Muscle layer of colon (tissue), 2 donors: Measurements from ENCODE around the gene PRR5L.
A peak's percentile ranks its signal among the peaks of the same experiment; 100 is the strongest.

Experiments
- H3K27ac ChIP-seq: one replicate; pipeline ENCODE4 v1.7.0; 2013; ENCODE audit warnings: low read depth, mild to moderate bottlenecking, low read length, moderate library complexity
- H3K27me3 ChIP-seq, 2 donors: one replicate each; pipeline ENCODE4 v1.7.0; 2013; ENCODE audit warnings: low read length in 2 of 2, mild to moderate bottlenecking in 2 of 2; ENCODE audit not compliant: insufficient read depth in 2 of 2, control insufficient read depth in 1 of 2
- H3K36me3 ChIP-seq: one replicate; pipeline ENCODE4 v1.7.0; 2013; ENCODE audit warnings: mild to moderate bottlenecking, low read length; ENCODE audit not compliant: insufficient read depth
- H3K4me1 ChIP-seq: one replicate; pipeline ENCODE4 v1.7.0; 2013; ENCODE audit warnings: mild to moderate bottlenecking, low read length; ENCODE audit not compliant: insufficient read depth
- H3K4me3 ChIP-seq, 2 donors: one replicate each; pipeline ENCODE4 v1.7.0; 2013; ENCODE audit warnings: low read length in 2 of 2, low read depth in 1 of 2, mild to moderate bottlenecking in 1 of 2, moderate library complexity in 1 of 2
- H3K9ac ChIP-seq: one replicate; pipeline ENCODE4 v1.7.0; 2013; ENCODE audit warnings: low read length
- H3K9me3 ChIP-seq: one replicate; pipeline ENCODE4 v1.7.0; 2013; ENCODE audit warnings: mild to moderate bottlenecking, low read length
- donor health status: abdominal sarcoma.
- donor health status: Adenocarcinoma of cecum.

Gene PRR5L

DNA sequence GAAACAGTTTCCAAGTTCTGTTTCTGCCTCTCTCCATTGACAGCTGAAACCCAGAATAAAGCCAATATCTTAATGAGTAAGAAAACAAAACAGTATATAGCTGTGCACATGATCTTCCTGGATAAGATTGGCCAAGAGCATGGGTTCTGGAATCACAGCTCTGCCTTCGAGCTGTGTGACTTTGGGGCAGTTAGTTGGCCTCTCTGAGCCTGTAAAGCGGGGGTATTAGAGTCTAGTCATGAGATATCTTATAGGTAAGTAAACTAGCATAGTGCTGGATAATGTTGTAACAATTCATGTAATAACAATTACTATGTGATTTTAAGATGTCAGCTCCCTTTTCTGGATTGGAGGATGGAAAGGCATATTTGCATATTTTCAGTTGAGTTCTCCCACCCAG is 140.5 kb downstream of the PRR5L start:
- Histone ChIP-seq H3K36me3 (no peaks in the 10 kb centered on the region), H3K4me1 (no peaks in the 10 kb centered on the region), H3K9me3 (no peaks in the 10 kb centered on the region), H3K9ac (no peak overlapping the region), H3K27ac (no peak overlapping the region), H3K27me3 (no peaks in the 10 kb centered on the region), H3K4me3 (no peak overlapping the region)

- no peaks in the 10 kb centered on the region for H3K36me3 ChIP-seq
- H3K4me3 ChIP-seq: no peak overlapping the region
- no peak overlapping the region for H3K9ac ChIP-seq
- no peaks in the 10 kb centered on the region for H3K9me3 ChIP-seq
- no peaks in the 10 kb centered on the region for H3K27me3 ChIP-seq
- no peaks in the 10 kb centered on the region for H3K4me1 ChIP-seq
- H3K27ac ChIP-seq: no peak overlapping the region
Measured at GRCh38 chr11:36437413-36437812, 141.3 kb downstream of the PRR5L start.

DNA sequence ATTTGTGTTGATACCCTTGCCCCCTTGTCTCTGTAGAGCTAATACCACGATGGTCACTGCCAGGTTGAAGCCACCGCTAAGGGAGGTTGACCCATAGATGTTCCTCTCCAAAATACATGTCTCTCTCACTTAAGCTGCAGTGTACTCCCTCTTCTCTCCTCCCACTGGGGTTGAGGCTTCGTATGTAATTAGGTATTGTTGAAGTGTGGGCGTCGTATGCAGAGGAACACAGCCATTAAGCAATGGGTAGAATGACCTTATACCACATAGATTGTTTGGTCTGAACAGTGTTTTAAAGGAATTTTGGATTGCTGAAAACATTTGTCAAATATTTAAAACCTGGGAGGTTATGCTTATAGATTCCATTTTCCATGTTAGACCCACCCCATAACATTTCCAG is 142.0 kb downstream of the PRR5L start:
- Histone ChIP-seq H3K4me3 (no peak overlapping the region), H3K27ac (no peak overlapping the region), H3K27me3 (no peaks in the 10 kb centered on the region), H3K36me3 (no peaks in the 10 kb centered on the region), H3K4me1 (no peaks in the 10 kb centered on the region), H3K9me3 (no peaks in the 10 kb centered on the region), H3K9ac (no peak overlapping the region)

- Histone ChIP-seq H3K9ac (no peak overlapping the region), H3K36me3 (no peaks in the 10 kb centered on the region), H3K27me3 (no peaks in the 10 kb centered on the region), H3K4me3 (no peak overlapping the region), H3K27ac (no peak overlapping the region), H3K9me3 (no peaks in the 10 kb centered on the region), H3K4me1 (no peaks in the 10 kb centered on the region)
Measured at GRCh38 chr11:36441610-36442208, 145.6 kb downstream of the PRR5L start.

GRCh38 chr11:36443661-36444060 is 147.6 kb downstream of the PRR5L start:
- Histone ChIP-seq H3K4me3 (no peak overlapping the region), H3K27me3 (no peaks in the 10 kb centered on the region), H3K36me3 (no peaks in the 10 kb centered on the region), H3K9me3 (no peaks in the 10 kb centered on the region), H3K9ac (no peak overlapping the region), H3K4me1 (no peaks in the 10 kb centered on the region), H3K27ac (no peak overlapping the region)

GRCh38 chr11:36446135-36446534 is 150.0 kb downstream of the PRR5L start:
- no peaks in the 10 kb centered on the region for H3K9me3 ChIP-seq
- no peak overlapping the region for H3K4me3 ChIP-seq
- no peaks in the 10 kb centered on the region for H3K27me3 ChIP-seq
- no peaks in the 10 kb centered on the region for H3K36me3 ChIP-seq
- H3K4me1 ChIP-seq: peaks cover 7% of the 10 kb centered on the region
- H3K27ac ChIP-seq: no peak overlapping the region
- no peak overlapping the region for H3K9ac ChIP-seq

DNA sequence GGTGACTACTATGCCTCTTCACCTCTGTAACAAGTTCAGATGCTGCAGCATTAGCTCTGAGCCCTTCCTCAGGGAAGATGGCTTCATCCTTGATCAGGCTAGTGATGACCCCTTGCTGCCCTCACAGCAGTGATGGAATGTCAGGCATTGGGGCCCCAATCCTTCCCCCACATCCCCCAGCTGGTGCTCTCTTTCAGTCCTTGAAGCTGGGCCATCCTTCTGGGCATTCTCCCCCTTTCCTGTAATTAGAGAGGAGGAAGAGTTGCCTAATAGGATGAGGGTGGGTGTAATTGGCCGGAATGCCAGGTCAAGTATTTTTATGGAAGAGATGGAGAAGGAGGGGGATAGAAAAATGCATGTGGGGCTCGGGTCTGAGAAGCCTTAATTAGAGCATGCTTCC is 151.4 kb downstream of the PRR5L start:
- H3K4me3 ChIP-seq: no peak overlapping the region
- H3K9ac ChIP-seq: no peak overlapping the region
- H3K4me1 ChIP-seq: peaks cover 7% of the 10 kb centered on the region
- no peaks in the 10 kb centered on the region for H3K9me3 ChIP-seq
- no peaks in the 10 kb centered on the region for H3K27me3 ChIP-seq
- H3K36me3 ChIP-seq: no peaks in the 10 kb centered on the region
- no peak overlapping the region for H3K27ac ChIP-seq

- Histone ChIP-seq H3K4me1 (peaks cover 7% of the 10 kb centered on the region), H3K27me3 (no peaks in the 10 kb centered on the region), H3K9ac (no peak overlapping the region), H3K4me3 (no peak overlapping the region), H3K36me3 (no peaks in the 10 kb centered on the region), H3K27ac (no peak overlapping the region), H3K9me3 (no peaks in the 10 kb centered on the region)
Measured at GRCh38 chr11:36447947-36448346, 151.9 kb downstream of the PRR5L start.

DNA sequence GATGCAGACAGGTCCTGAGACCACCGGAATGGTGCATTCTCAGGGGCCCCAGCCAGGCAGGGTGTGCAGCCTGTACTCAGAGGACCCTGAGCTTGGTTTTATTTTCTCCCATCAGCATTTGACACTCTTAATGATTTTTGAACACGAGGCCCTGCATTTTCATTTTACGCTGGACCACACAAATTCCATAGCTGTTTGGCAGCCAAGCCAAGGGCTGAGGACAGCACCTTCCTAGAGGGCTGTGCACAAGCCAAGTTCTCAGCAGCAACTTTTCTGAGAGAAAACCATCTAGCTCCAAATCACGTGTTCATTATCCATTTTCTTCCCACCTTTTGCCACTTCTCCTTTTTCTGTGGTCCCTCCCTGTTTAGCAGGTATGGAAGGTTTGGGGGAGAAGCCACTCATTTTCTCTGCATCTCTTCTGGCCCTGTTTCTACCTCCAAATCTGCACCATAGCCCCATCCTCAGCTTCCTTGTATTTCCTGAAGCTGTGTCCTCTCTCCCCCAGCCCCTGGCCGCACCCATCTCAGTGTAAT is 153.5 kb downstream of the PRR5L start:
- no peaks in the 10 kb centered on the region for H3K9me3 ChIP-seq
- H3K4me3 ChIP-seq: peak overlapping the region in 1 of 2 donors; percentile 18
- peaks cover 7% of the 10 kb centered on the region for H3K4me1 ChIP-seq
- no peak overlapping the region for H3K27ac ChIP-seq
- no peak overlapping the region for H3K9ac ChIP-seq
- no peaks in the 10 kb centered on the region for H3K36me3 ChIP-seq
- H3K27me3 ChIP-seq: no peaks in the 10 kb centered on the region

DNA sequence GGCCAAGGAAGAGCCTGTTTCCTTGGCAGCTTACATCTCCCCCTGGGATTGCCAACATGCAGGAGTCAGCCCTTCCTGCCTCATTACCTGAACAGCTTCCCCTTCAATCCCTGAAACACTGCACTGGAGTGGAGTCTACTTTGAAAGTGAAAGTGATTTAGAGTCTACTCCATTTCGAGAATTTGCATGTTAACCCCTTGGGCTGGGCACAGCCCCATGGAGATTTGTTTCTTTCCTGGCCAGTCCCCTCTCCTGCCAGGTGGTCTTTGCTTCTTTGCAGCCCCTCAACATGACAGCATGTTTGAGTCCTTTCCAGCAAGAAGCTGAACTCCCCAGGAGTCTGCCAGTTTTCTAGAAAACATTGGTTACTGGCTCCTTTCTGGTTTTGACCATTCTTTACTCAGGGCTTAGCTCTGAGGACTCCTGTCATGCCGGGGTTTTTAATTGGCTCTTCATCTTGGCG is 154.1 kb downstream of the PRR5L start:
- no peaks in the 10 kb centered on the region for H3K27me3 ChIP-seq
- H3K4me1 ChIP-seq: peaks cover 7% of the 10 kb centered on the region
- no peaks in the 10 kb centered on the region for H3K9me3 ChIP-seq
- H3K27ac ChIP-seq: peak overlapping the region; percentile 29
- no peaks in the 10 kb centered on the region for H3K36me3 ChIP-seq
- peak overlapping the region in 1 of 2 donors; percentile 18 for H3K4me3 ChIP-seq
- H3K9ac ChIP-seq: no peak overlapping the region

DNA sequence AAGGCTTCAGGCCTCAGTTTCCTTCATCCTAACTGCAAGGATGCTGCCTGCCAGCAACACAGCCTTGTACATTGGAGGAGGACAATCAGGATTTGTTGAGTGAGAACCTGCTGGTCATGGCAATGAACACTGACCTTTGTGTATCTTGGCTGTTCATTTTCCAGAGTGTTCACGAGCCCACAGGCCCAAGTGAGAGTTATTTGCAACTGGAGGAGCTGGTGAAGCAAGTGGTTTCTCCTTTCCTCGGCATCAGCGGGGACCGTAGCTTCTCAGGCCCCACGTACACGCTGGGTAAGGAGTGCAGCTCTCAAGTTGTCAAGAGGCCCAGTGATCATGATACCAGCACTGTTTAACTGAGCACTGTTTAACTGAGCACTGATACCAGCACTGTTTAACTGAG is 155.0 kb downstream of the PRR5L start:
- Histone ChIP-seq H3K9ac (no peak overlapping the region), H3K36me3 (no peaks in the 10 kb centered on the region), H3K27ac (no peak overlapping the region), H3K4me1 (peaks cover 7% of the 10 kb centered on the region), H3K27me3 (no peaks in the 10 kb centered on the region), H3K9me3 (no peaks in the 10 kb centered on the region), H3K4me3 (no peak overlapping the region)

DNA sequence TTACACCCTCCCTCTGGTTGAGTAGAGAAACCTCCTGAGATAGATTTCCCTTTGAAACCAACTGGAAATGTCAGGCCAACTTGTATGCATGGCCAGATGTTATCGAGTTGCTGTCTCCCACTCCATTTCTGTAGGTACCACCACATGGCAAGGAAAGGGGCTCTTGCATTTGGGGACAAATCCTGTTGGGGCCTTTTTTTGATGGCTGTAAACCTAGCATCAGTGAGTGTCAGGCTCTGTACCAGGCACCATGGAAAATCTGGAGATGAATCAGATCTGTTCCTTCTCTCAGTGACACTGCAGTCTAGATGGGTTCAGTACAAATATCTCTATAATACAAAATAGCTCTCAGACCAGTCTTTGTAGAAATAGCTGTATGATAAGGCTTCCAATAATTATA is 155.6 kb downstream of the PRR5L start:
- Histone ChIP-seq H3K36me3 (no peaks in the 10 kb centered on the region), H3K27me3 (no peaks in the 10 kb centered on the region), H3K4me1 (peaks cover 7% of the 10 kb centered on the region), H3K4me3 (no peak overlapping the region), H3K27ac (no peak overlapping the region), H3K9me3 (no peaks in the 10 kb centered on the region), H3K9ac (no peak overlapping the region)
